Neural progenitor cell (in vitro differentiated cells): Measurements from ENCODE around the gene RASGEF1B. TPM values are rescaled to one million over a fixed set of nuclear protein-coding genes. Genes with fewer than 3 reads are reported as not detected.
A peak's percentile ranks its signal among the peaks of the same experiment; 100 is the strongest.

ENCODE experiments used
- DNase-seq: peaks from one replicate; pipeline ENCODE4 v3.0.0-alpha.2; 2016; ENCODE audit warnings: low spot score
- H2AFZ ChIP-seq: fragments of 200-600 bp; sonication (generic); replicated peaks from 2 replicates; pipeline ENCODE4 v1.6.1; 2016; ENCODE audit warnings: antibody characterized with exemption
- H3F3A ChIP-seq: fragments of 200-600 bp; sonication (generic); 2 replicates; pipeline ENCODE4 v1.6.1; 2016; ENCODE audit warnings: antibody characterized with exemption, low read depth
- H3K27ac ChIP-seq: fragments of 200-600 bp; sonication (generic); 2 replicates; pipeline ENCODE4 v1.5.1; 2016; ENCODE audit warnings: mild to moderate bottlenecking
- H3K27me3 ChIP-seq: fragments of 200-600 bp; sonication (generic); 2 replicates; pipeline ENCODE4 v1.6.1; 2016; ENCODE audit warnings: mild to moderate bottlenecking, moderate library complexity
- H3K36me3 ChIP-seq: fragments of 200-600 bp; sonication (generic); 2 replicates; pipeline ENCODE4 v1.5.1; 2016
- H3K4me1 ChIP-seq: fragments of 200-600 bp; sonication (generic); 2 replicates; pipeline ENCODE4 v1.6.1; 2016; ENCODE audit warnings: mixed run types
- H3K4me2 ChIP-seq: fragments of 200-600 bp; sonication (generic); 2 replicates; pipeline ENCODE4 v1.6.1; 2016
- H3K4me3 ChIP-seq: fragments of 200-600 bp; sonication (generic); 2 replicates; pipeline ENCODE4 v1.5.1; 2016
- H3K79me2 ChIP-seq: fragments of 200-600 bp; sonication (generic); 2 replicates; pipeline ENCODE4 v1.6.1; 2016; ENCODE audit warnings: low read depth
- H3K9ac ChIP-seq: fragments of 200-600 bp; sonication (generic); 2 replicates; pipeline ENCODE4 v1.6.1; 2016
- H3K9me3 ChIP-seq: fragments of 200-600 bp; sonication (generic); 2 replicates; pipeline ENCODE4 v1.5.1; 2016; ENCODE audit warnings: low read depth
- H4K20me1 ChIP-seq: fragments of 200-600 bp; sonication (generic); 2 replicates; pipeline ENCODE4 v1.6.1; 2016; ENCODE audit warnings: low read depth
- H3K27ac Mint-ChIP-seq: 3 replicates; pipeline ENCODE4 v1.8.0; 2021; ENCODE audit warnings: mixed read lengths
- H3K27me3 Mint-ChIP-seq: 2 replicates; pipeline ENCODE4 v1.8.0; 2022; ENCODE audit warnings: low read depth, mild to moderate bottlenecking, inconsistent platforms, moderate library complexity, mixed read lengths; ENCODE audit not compliant: insufficient read depth
- H3K36me3 Mint-ChIP-seq: 3 replicates; pipeline ENCODE4 v1.8.0; 2021; ENCODE audit warnings: mixed read lengths
- H3K4me1 Mint-ChIP-seq: 3 replicates; pipeline ENCODE4 v1.8.0; 2021; ENCODE audit warnings: mixed read lengths
- H3K4me3 Mint-ChIP-seq: 3 replicates; pipeline ENCODE4 v1.8.0; 2021; ENCODE audit warnings: mild to moderate bottlenecking, moderate library complexity, mixed read lengths
- H3K9me3 Mint-ChIP-seq: 3 replicates; pipeline ENCODE4 v1.8.0; 2020; ENCODE audit warnings: mixed read lengths
- EZH2 ChIP-seq: fragments of 200-600 bp; sonication (generic); IDR thresholded peaks from 2 replicates; pipeline ENCODE4 v1.6.1; 2017; ENCODE audit warnings: antibody characterized with exemption, mild to moderate bottlenecking, moderate library complexity
- EZH2phosphoT487 ChIP-seq: fragments of 200-600 bp; sonication (generic); IDR thresholded peaks from 2 replicates; pipeline ENCODE4 v1.6.1; 2017; ENCODE audit warnings: antibody characterized with exemption
- total RNA-seq: library from RNA; depleted of rRNA; stranded (reverse); fragments of >200 nt; gene quantifications from 2 replicates; pipeline ENCODE4 v1.2.3, GENCODE V29; 2015; ENCODE audit warnings: low replicate concordance
- TF ChIP-seq, protein P1 (sequence below): fragments of 200-600 bp; sonication (generic); IDR thresholded peaks from 2 replicates; pipeline ENCODE4 v1.5.1; 2017; ENCODE audit warnings: antibody characterized with exemption, mild to moderate bottlenecking

RASGEF1B gene
- total RNA-seq, 1 donor from 2014 or later: 9.4 TPM

DNA sequence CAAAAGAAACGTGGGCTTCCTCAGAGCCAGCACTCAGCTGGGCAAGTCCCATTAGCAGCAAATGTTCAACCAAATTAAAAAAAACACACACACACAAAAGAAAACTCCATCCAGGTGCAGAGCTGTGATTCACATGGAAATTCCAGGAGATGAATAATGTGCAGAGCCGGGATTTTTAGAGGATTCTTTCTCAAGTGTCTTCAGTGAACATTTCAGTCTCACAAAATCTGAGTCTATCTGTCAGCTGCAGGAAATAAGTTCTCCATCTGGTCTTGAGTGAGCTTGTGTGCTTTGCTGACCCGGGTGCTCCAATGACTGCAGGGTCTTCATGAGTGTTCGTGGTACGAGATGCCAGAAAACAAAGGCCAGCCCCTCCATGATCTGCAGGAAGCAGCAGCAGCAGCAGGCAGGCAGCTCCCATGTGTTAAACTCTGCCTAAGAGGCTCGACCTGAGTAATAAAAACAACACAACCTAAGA is 44.3 kb downstream of the RASGEF1B start:
- peak overlapping the region; percentile 62 for H3K27ac Mint-ChIP-seq
- Histone ChIP-seq H3K4me2 (peak overlapping the region; percentile 67), H3K4me3 (peak overlapping the region; percentile 5)

DNA sequence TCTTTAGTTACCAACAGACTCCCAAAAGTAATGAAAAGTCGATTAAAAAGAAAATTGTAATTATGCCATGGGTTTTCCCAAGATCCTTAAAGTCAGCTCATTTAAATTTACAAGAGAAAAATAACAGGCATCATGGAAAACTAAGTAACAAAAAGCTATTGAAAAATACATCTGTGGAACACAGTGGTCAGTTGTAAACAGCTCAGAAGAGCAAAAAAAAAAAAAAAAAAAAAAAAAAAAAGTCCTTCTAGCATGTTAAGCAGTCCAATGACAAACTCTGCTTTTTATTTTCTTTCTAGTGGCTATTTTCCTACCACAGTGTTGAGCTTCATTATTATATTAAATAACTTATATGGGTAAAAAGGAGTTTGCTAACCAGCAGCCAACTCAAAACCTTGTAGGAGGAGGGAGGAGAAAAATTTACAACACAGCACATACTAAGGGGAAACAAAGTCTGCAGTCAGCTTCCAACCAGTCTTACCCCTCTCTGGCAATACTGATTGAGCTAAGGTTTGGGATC is 44.9 kb downstream of the RASGEF1B start:
- Mint-ChIP-seq H3K9me3 (peaks cover 2% of the 10 kb centered on the region), H3K4me1 (peaks cover 52% of the 10 kb centered on the region), H3K27me3 (peaks cover 2% of the 10 kb centered on the region), H3K36me3 (peaks cover 4% of the 10 kb centered on the region), H3K4me3 (no peak overlapping the region), H3K27ac (peak overlapping the region; percentile 62)
- Histone ChIP-seq H3K9me3 (no peaks in the 10 kb centered on the region), H3K4me2 (peak overlapping the region; percentile 67), H2AFZ (peak overlapping the region; percentile 40), H3K9ac (no peak overlapping the region), H3K79me2 (no peaks in the 10 kb centered on the region), H4K20me1 (no peaks in the 10 kb centered on the region), H3K4me1 (peaks cover 64% of the 10 kb centered on the region), H3F3A (peaks cover 33% of the 10 kb centered on the region), H3K27me3 (no peaks in the 10 kb centered on the region), H3K36me3 (no peaks in the 10 kb centered on the region), H3K4me3 (peak overlapping the region; percentile 5), H3K27ac (peak overlapping the region; percentile 83)
- TF ChIP-seq EZH2 (no peak), EZH2phosphoT487 (no peak)
- TF ChIP-seq, protein P1, sequence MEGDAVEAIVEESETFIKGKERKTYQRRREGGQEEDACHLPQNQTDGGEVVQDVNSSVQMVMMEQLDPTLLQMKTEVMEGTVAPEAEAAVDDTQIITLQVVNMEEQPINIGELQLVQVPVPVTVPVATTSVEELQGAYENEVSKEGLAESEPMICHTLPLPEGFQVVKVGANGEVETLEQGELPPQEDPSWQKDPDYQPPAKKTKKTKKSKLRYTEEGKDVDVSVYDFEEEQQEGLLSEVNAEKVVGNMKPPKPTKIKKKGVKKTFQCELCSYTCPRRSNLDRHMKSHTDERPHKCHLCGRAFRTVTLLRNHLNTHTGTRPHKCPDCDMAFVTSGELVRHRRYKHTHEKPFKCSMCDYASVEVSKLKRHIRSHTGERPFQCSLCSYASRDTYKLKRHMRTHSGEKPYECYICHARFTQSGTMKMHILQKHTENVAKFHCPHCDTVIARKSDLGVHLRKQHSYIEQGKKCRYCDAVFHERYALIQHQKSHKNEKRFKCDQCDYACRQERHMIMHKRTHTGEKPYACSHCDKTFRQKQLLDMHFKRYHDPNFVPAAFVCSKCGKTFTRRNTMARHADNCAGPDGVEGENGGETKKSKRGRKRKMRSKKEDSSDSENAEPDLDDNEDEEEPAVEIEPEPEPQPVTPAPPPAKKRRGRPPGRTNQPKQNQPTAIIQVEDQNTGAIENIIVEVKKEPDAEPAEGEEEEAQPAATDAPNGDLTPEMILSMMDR: no peak
- no peak for DNase-seq

More for the DNA sequence above, 44.3 kb downstream of the RASGEF1B start:
- no peaks in the 10 kb centered on the region for H3K27me3 ChIP-seq
- Mint-ChIP-seq H3K4me3 (peak overlapping the region; percentile 22), H3K36me3 (peaks cover 4% of the 10 kb centered on the region), H3K4me1 (peaks cover 52% of the 10 kb centered on the region), H3K9me3 (peaks cover 2% of the 10 kb centered on the region), H3K27me3 (no peaks in the 10 kb centered on the region)
- H3K9ac ChIP-seq: no peak overlapping the region
- peak overlapping the region; percentile 83 for H3K27ac ChIP-seq
- DNase-seq: peak; percentile 52
- H3F3A ChIP-seq: peaks cover 29% of the 10 kb centered on the region
- H4K20me1 ChIP-seq: no peaks in the 10 kb centered on the region
- TF ChIP-seq EZH2 (no peak), EZH2phosphoT487 (no peak)
- TF ChIP-seq, protein P1: no peak
- H2AFZ ChIP-seq: peak overlapping the region; percentile 40
- no peaks in the 10 kb centered on the region for H3K79me2 ChIP-seq
- no peaks in the 10 kb centered on the region for H3K9me3 ChIP-seq
- H3K4me1 ChIP-seq: peaks cover 59% of the 10 kb centered on the region
- no peaks in the 10 kb centered on the region for H3K36me3 ChIP-seq

DNA sequence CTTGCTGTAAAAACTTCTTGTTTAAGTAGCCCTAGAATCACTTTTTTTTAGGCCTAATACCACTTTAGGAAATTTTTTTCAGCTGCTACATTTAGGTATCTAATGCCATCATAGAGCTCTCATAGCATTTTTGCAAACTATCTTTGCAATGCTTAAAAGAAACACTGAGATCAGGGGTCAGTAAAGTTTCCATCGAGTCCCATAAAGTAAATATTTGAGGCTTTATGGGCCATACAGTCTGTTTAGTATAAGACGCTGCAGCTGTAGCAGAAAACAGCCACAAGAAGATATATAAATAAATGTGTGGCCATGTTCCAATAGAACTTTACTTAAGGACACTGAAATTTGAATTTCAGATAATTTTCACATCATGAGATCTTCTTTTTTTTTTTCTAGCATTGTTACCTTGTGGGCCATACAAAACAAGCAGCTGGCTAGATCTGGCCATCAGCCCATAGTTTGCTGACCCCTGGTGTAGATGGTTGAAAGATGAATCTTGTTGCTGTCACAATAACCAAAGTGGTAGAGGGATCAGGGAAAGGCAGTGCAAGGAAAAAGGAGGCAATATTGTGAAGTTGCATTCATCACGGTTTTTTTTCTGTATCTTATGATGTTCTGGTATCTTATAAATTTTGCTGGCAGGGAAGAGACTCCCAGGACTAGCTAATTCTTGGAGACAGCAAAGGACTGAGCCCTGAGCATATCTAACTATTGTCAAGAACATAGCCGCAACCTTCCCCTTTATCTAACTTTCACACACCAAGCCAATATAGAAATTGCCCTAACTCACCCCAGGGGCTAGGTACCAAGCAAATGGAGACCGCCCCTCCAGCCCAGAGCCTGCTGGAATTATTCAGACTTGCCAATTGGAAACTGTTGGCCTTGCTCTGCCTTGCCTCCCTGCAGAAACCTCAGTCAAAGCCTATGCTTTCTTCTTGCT is 46.6 kb downstream of the RASGEF1B start:
- H3K27me3 ChIP-seq: no peaks in the 10 kb centered on the region
- H3F3A ChIP-seq: peaks cover 39% of the 10 kb centered on the region
- Mint-ChIP-seq H3K27ac (peak overlapping the region; percentile 84), H3K4me1 (peaks cover 52% of the 10 kb centered on the region), H3K4me3 (no peak overlapping the region), H3K36me3 (peaks cover 4% of the 10 kb centered on the region), H3K9me3 (peaks cover 2% of the 10 kb centered on the region), H3K27me3 (peaks cover 5% of the 10 kb centered on the region)
- TF ChIP-seq EZH2phosphoT487 (no peak), EZH2 (no peak)
- TF ChIP-seq, protein P1: no peak
- no peak overlapping the region for H2AFZ ChIP-seq
- no peak for DNase-seq
- peaks cover 72% of the 10 kb centered on the region for H3K4me1 ChIP-seq
- H4K20me1 ChIP-seq: no peaks in the 10 kb centered on the region
- no peak overlapping the region for H3K27ac ChIP-seq
- no peak overlapping the region for H3K9ac ChIP-seq
- no peak overlapping the region for H3K4me3 ChIP-seq
- H3K9me3 ChIP-seq: no peaks in the 10 kb centered on the region
- no peak overlapping the region for H3K4me2 ChIP-seq
- H3K79me2 ChIP-seq: no peaks in the 10 kb centered on the region
- no peaks in the 10 kb centered on the region for H3K36me3 ChIP-seq
